GM21619 (cell line): ENCODE measurements around the gene PDZD7.
A peak's percentile ranks its signal among the peaks of the same experiment; 100 is the strongest.

Experiments
- ATAC-seq: cut with Tn5 transposase; IDR thresholded peaks from one replicate; pipeline ENCODE4 v1.9.1; 2021; ENCODE audit not compliant: unreplicated experiment

PDZD7 gene

DNA sequence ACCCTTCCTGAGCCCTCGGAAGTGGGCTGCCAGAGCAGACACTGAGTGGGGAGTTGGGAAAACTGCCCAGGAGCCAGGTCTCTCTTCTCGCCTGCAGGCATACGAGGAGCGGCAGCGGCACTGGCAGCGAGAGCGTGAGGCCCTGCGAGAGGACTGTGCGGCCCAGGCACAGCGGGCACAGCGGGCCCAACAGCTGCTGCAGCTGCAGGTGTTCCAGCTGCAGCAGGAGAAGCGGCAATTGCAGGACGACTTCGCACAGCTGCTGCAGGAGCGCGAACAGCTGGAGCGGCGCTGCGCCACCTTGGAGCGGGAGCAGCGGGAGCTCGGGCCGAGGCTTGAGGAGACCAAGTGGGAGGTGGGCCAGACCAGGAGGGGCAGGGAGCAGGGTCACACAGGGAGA is 25.6 kb downstream of the PDZD7 start:
- ATAC-seq = no peak

DNA sequence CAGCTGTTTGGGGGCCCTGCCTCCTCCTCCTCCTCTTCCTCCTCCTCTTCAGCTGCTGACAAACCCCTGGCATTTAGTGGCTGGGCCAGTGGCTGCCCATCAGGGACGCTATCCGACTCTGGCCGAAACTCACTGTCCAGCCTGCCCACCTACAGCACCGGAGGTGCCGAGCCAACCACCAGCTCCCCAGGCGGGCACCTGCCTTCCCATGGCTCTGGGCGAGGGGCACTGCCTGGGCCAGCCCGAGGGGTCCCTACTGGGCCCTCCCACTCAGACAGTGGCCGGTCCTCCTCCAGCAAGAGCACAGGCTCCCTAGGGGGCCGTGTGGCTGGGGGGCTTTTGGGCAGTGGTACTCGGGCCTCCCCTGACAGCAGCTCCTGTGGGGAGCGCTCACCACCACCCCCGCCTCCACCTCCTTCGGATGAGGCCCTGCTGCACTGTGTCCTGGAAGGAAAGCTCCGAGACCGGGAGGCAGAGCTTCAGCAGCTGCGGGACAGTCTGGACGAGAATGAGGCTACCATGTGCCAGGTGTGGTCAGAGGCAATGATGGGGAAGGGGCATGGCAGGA is 27.2 kb downstream of the PDZD7 start:
- ATAC-seq = no peak

DNA sequence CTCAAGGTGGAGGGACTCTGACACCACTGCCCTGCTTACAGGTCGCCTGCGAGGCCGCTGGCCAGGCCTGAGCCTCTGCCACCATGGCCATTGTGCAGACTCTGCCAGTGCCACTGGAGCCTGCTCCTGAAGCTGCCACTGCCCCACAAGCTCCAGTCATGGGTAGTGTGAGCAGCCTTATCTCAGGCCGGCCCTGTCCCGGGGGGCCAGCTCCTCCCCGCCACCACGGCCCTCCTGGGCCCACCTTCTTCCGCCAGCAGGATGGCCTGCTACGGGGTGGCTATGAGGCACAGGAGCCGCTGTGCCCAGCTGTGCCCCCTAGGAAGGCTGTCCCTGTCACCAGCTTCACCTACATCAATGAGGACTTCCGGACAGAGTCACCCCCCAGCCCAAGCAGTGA is 28.5 kb downstream of the PDZD7 start:
- ATAC-seq = no peak

DNA sequence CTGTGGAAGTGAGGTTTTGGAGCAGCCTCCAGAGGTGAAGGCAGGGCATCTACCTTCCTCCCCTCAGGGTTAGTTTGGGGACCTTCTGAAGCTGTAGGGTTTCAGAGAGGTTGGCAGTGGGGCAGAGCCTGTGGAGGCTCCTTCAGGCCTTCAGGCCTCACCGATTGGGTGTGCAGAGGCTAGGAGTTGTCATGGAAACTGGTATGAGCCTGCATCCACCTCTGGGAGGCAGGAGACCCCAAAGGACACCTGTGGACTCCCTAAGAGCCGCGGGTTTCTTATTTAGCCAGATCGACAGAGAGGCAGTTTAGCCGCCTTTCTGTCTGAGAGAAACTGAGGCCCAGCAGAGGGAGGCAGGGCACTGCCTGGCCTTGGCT is 29.3 kb downstream of the PDZD7 start:
- ATAC-seq = no peak

DNA sequence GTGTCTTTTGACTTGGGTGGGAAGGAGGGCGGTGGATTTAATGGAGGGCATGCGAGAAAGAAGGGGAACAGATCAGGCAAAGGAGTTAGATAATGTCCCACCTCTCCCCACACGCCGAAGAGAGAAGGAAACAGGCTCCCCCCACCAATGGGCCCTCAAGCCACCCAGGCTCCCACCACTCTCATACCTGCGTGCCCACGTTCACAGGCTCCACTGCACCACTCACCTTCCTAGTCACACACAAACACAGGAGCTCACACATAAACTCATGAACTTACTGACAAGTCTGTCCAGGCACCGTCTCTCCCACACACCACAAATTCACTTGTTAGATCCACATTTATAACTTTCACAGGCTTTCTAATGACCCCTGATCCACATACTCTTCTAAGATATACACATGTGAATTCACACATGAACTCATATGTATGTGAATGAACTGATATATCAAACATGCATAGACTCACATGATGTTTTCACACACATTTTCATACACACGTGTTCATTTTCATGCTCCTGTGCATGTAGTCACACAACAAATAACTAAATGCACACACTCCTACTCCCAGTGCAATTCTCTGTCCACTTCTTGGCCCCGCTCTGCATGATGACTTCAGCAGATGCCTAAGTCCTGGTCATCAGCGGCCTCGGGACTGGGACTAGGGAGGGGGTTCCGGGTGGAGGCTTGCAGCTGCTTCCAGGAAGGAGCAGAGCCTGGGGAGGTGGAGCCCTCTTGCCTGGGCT is 29.8 kb downstream of the PDZD7 start:
- ATAC-seq = no peak

DNA sequence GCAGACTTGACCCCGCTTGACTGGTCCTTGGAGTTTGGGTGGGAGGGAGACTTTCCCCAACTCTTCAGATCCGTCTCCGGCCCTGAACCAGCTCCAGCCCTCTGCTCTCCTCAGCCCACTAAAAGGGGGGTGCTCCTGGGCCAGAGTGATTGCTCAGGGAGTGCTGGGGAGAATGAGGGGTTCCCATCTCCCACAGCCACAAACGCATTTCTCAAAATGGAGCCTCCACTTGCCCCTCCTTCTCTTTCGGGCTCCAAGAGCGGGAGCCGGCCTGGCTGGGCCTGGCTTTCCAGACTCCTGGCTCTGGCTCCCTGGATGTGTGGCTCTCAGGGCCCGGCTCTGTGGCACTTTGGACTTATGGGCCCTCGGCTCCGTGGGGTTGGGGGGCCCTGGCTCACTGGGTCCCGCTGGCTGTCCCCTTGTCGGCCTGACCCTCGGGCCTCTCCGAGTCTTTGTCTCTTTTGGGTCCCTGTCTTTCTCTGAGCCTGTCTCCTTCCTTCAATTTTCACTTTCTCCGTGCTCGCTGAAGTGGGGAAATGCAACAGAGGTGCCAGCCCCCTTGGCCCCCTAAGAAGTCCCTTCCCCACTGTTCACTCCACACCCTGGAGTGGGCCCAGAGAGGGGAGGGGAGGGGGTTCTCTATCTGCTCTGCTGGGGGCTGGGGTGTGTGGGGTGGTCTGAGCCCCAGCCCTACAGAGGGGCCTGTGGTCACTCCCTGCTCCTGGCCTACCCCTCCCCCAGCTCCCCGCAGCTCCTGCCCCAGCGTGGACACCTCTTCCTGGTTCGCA is 30.6 kb downstream of the PDZD7 start:
- no peak for ATAC-seq

DNA sequence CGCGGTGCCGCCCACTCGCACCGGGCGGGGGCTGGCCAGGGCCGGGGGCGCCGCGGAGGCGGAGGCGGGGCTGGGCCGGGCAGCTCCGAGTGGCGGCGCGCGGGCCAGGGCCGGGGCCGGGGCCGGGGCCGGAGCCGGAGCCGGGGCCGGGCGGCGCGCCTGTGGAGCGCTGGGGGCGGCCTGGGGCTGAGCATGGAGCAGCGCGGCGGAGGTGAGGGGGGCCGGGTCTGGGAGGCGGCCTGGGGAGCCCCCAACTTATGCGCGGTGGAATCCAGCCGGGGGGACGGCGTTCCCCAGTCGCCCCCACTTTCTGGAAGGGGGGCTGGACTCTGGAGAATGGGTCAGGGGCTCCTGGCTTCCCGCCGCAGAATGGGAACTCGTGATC is 31.2 kb downstream of the PDZD7 start, which contains the start of gene LZTS2:
LZTS2 (plus strand) TSS at position 67 of the 385 bp plus-strand sequence. CDS start 2,731 bp downstream, outside the sequence.
- no peak for ATAC-seq

DNA sequence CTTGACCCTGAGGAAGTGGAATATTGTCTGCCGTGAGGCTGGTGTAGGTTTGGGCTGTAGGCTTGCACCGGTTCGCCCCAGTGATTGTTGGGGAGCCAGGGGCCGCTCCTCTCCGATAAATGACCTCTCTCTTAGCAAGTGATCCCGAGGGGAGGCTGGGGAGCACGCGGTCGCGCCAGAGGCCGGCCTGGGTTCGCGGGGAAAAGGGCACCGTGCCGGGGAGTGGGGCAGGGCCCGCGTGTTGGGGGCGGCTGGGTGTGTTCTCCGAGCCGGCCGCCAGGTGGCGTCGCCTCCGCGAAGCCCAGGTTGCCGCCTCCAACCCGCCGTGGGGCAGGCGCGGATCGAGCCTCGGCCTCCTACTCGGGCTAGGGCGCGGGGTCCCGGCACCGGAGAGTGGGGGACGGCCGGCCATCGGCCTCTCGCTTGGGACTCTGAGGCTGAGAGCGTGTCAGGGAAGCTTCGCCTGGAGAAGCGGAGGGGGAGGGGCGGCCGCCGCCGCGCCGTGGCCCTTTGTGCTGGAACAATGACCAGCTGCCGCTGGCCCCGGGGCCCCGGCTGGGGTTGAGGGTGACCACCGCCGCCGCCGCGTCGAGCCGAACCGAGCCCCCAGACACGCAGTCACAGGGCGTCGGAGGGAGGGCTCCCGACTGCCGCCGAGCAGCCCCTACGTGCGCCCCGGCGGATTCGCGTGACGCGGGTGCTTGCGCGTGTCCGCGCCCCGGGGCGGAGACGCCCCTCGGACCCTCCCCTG is 31.8 kb downstream of the PDZD7 start:
- ATAC-seq = peak; percentile 45

DNA sequence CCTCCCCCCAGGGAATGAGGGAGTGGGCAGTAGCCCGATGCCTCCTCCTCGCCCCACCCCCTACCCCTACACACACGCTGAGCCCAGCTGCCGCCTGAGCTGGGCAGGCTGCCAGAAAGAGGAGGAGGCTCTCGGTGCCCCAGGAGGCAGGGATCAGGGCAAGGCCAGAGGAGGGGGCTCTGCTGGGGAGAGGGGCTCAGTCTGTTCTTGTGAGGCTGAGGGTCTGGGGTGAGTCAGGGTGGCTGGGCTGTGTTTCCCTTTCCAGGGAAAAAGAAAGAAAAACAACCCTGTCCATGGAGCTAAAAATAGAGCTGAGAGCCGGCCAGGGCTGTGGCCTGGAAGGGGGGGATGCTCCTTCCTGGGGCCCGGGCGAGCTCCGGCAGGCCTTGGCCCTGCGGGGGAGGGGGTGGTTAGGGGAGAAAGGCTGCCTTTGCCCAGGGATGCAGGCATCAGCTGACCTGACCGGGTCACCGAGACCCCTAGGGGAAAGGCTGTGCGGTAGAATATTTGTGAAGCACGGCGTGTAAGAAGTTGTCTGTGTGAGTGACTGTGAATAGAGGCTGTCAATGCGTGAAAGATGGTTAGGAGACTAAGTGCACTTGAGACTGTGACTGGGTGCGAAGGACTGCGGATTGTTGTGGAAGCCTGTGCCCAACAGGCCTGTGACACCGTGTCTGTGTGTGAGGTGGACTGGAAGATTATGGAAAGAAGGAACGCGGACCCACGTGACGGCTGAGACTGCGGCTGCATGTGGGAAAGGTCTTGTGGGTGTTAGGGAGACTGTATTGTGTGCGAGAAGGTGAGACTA is 32.5 kb downstream of the PDZD7 start:
- peak; percentile 17 for ATAC-seq

DNA sequence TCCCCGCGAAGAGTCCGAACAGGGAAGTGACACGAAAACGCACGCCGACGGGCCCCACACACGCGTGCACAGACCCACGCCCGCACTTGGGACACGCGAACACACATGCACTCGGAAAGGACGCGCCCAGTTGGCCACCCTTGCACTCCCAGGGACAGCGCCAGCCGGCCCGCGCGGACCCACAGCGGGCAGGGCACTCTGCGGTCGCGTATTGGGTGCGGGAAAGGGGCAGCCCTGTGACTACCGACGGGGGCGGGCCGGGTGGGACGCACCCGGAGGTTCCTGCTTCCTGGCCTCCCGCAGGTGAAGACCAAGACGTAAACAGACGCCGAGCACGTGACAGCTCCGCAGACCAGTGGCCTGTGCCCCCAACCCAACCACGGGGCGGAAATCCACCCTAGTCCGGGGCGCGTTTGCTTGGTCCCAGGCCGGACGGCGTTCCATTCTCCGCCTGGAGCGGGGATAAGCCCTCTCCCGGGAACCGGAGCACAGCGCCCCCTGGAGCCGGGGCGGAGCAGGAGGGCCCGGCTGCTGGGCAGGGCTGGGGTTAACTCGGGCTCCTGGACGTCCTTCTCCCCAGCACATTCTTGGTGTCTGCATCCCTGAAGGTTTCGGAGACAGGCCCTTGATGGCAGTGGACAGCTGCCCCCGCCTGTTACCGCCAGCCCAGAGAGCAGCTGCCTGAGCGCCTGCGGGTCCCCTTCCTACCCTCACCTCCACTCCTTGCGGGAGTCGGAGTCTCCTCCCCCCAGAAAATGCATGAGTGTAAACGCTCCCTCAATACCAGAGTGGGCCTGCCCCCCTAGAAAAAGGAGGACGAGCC is 33.4 kb downstream of the PDZD7 start:
- peak; percentile 33 for ATAC-seq

DNA sequence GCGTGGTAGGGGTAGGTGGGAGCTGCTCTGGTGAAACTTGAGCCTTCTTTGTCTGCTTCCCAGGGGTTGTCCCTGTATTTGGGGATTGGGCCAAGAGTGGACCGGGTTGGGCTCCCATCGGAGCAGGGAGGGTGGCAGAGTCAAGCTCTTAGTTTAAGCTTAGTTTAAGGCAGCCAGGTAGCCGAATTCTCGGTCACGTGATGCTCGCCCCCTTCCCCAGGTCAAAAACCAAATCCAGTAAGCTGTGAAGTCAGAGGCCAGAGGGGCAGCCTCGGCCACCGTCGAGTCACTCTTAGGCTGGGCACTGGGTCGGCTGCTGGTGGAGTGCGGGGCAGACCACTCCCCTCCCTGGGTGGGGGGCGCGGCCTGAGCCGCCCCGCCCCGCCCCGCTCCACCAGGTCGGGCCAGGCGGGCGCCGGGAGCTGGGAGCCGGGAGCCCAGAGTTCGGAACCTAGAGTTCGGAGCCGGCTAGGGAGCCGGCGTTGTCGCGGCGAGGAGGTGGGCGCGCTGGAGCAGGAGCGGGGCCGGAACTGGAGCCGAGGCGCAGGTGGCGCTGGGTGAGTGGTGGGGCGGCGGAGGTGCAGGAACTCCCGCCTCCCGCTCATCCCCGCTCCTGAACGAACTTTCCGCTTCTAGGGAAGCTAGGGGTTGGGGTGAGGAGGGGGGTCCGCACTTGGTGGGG is 34.1 kb downstream of the PDZD7 start:
- no peak for ATAC-seq

DNA sequence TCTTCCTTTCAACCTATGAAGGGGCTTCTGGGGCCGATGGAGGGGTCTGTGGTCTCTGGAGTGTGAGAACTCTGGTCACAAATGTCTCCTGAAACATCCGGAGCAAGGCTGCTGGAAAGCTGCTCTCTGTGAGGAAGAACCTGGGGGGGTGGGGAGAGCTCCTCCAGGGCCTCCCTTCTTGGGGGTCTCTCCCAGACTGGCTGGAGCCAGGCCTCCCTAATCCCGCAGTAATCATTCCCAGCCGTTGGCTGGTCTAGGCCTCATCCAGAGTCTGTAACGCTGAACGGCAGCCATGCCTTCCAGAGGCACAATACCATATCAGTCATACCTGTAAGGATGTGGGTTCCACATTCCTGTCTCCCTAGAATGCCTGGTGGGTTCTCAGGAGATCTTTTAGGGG is 35.7 kb downstream of the PDZD7 start:
- no peak for ATAC-seq

DNA sequence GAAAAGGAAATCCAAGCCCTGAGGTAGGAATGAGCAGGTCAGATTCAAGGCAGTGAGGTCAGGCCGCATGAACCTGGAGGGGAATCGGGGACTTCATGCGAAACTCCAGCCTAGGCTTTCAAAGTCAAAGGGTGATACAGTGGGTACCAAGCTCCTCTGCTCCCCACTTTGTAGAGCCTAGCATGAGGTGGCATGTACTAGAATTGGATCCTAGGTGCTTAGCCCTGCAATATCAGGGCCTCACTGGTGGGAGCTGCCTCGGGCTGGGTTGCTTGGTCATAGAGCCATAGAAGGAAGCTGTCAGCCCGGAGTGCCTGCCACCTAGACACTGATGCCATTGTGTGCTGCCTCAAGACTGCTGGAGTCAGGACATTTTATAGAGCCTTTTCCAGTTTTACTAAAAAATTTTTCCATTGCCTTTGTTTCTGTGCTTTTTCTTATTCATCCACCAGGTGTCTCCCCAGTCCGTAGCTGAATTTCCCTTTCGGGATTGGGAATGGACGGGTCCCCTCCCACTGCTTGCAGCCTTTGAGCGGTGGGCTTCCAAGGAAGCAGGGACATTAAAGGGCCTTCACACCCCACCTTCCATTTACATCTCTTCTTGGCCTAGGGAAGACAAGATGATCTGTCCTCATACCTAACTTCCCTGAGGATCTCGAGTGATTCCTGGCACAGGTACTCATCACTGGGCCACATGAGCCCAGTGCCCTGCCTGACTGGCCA is 36.8 kb downstream of the PDZD7 start:
- no peak for ATAC-seq

DNA sequence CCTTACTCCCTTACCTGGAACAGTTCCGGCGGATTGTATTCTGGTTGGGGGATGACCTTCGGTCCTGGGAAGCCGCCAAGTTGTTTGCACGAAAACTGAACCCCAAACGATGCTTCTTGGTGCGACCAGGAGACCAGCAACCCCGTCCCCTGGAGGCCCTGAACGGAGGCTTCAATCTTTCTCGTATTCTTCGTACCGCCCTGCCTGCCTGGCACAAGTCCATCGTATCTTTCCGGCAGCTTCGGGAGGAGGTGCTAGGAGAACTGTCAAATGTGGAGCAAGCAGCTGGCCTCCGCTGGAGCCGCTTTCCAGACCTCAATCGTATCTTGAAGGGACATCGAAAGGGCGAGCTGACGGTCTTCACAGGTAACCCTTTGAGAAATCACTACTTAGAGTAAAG is 41.8 kb downstream of the PDZD7 start:
- no peak for ATAC-seq

DNA sequence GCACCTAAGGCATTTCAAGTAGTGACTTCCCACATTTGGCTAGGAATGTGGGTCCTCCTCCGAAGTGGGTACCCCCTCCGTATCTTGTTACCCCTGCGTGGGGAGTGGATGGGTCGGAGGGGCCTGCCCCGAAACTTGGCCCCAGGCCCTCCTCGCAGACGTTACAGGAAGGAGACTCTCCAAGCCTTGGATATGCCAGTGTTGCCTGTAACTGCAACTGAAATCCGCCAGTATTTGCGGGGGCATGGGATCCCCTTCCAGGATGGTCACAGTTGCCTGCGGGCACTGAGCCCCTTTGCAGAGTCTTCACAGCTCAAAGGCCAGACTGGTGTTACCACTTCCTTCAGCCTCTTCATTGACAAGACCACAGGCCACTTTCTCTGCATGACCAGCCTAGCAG is 42.8 kb downstream of the PDZD7 start:
- no peak for ATAC-seq

DNA sequence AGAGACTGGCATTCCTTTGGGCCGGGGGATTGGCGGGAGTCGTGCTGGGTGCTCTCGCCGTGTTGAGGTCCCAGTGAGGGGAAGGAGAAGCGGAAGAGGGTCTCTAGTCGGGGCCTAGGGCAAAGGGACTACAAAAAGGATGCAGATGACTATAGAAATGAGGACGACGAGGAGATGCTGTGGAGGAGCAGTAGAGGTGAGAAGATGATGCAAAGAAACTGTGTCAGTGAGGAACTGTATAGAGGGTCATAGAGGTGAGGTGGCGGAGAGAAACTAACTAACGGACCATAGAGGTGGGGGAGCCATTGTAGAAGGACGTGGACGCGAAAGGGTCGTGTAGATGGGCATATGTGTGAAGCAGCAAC is 43.3 kb downstream of the PDZD7 start:
- ATAC-seq = no peak

DNA sequence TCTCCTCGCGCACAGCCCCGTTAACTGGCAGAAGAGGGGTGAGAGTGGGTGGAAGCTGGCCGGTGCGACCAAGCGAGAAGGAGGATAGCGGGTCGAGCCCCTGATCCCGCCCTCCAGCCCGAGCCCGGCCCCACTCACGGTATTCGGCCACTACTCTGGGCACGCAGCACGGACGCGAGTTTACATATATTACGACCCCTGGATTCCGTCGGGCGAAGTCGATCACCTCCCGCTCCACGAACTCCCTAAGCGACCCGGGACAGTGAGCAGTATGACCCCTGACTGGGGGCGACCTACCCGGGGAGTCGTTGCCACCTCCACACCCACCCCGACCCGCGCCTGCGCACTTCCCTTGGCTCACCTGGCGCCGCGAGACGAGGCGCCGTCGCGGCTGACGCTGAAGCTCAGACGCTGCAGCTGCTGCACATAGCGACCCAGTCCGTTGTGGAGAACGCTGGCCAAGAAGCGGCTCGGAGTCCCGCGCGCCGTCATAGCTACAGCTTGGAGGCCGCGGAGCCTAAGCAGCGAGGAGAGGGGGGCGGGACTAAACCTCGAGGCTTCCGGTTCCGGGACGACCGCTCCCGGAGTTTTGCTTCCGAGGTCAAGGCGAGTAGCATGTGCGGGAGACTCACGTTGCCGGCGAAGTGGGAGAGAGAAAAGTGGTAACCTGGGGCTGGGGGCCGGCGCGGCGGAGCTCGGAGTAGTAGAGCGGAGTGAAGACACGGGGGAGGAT is 43.8 kb downstream of the PDZD7 start, which contains the start of the genes MRPL43 and TWNK:
MRPL43 (minus strand) TSS at position 546 of the 733 bp plus-strand sequence; CDS start at position 492, 54 bp downstream.
TWNK (plus strand) TSS at position 592 of the 733 bp plus-strand sequence. CDS start 668 bp downstream, outside the sequence.
- peak; percentile 74 for ATAC-seq

DNA sequence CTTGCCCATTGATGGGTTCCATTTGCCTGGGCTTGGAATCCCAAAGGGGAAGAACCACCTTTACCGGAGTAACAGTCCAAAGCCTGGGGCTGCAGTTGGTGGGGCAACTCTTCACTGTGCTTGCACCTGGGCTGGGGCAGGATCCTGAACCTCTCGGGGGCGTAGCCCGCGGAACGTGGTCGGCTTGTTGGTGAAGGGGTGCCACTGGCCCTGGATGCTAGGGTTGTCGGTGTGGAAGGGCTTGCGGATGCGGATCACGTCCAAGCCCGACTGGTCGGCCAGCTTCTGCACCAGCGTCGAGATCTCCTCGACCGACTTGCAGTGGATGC is 44.3 kb downstream of the PDZD7 start:
- no peak for ATAC-seq
